Loucy (cell line): Measurements from ENCODE around the gene XIST.

ENCODE experiments used
- CTCF ChIP-seq: fragments of 200-600 bp; sonication (generic); conservative IDR thresholded peaks from 2 replicates; pipeline ENCODE4 v1.5.1; 2014; ENCODE audit warnings: mild to moderate bottlenecking, antibody characterized with exemption, low read length
- EZH2phosphoT487 ChIP-seq: fragments of 200-600 bp; IDR thresholded peaks from 2 replicates; pipeline ENCODE4 v1.6.1; 2018; ENCODE audit warnings: antibody characterized with exemption, mild to moderate bottlenecking, moderate library complexity, borderline replicate concordance

- peak; percentile 29 for TF ChIP-seq CTCF
- TF ChIP-seq EZH2phosphoT487: no peak
These were observed 2.1 kb downstream of the XIST start for GRCh38 chrX:73850124-73851013.
